HUES6 (cell line): Measurements from ENCODE around the gene LARP1.

Source experiments
- H3K27ac ChIP-seq: 2 replicates; pipeline ENCODE4 v1.7.0; 2013; ENCODE audit warnings: low read depth, mild to moderate bottlenecking, low read length, inconsistent platforms
- H3K27me3 ChIP-seq: 2 replicates; pipeline ENCODE4 v1.6.1; 2013; ENCODE audit warnings: low read length; ENCODE audit not compliant: control insufficient read depth, insufficient read depth
- H3K36me3 ChIP-seq: 2 replicates; pipeline ENCODE4 v1.6.1; 2013; ENCODE audit warnings: low read length; ENCODE audit not compliant: control insufficient read depth, insufficient read depth
- H3K4me1 ChIP-seq: 2 replicates; pipeline ENCODE4 v1.6.1; 2013; ENCODE audit warnings: low read length; ENCODE audit not compliant: control insufficient read depth, insufficient read depth
- H3K4me3 ChIP-seq: 2 replicates; pipeline ENCODE4 v1.5.1; 2013; ENCODE audit warnings: low read depth, low read length
- H3K9ac ChIP-seq: one replicate; pipeline ENCODE4 v1.6.1; 2013; ENCODE audit warnings: mild to moderate bottlenecking, low read length
- H3K9me3 ChIP-seq: 2 replicates; pipeline ENCODE4 v1.6.1; 2013; ENCODE audit warnings: low read depth, low read length; ENCODE audit not compliant: control insufficient read depth, insufficient read depth

Gene LARP1

GRCh38 chr5:154794525-154795234 lies 39.5 kb downstream of the LARP1 start:
- no peak overlapping the region for H3K9ac ChIP-seq
- no peaks in the 10 kb centered on the region; the same call in 1 of the 2 replicates for H3K4me1 ChIP-seq
- H3K4me3 ChIP-seq = no peak overlapping the region
- no peaks in the 10 kb centered on the region for H3K27me3 ChIP-seq
- no peak overlapping the region for H3K27ac ChIP-seq
- H3K36me3 ChIP-seq = peaks cover 91% of the 10 kb centered on the region
- no peaks in the 10 kb centered on the region for H3K9me3 ChIP-seq

GRCh38 chr5:154795235-154795596 lies 40.0 kb downstream of the LARP1 start:
- Histone ChIP-seq H3K4me1 (no peaks in the 10 kb centered on the region; the same call in 1 of the 2 replicates), H3K27me3 (no peaks in the 10 kb centered on the region), H3K36me3 (peaks cover 91% of the 10 kb centered on the region), H3K4me3 (no peak overlapping the region), H3K9me3 (no peaks in the 10 kb centered on the region), H3K9ac (no peak overlapping the region), H3K27ac (no peak overlapping the region)

- Histone ChIP-seq H3K4me3 (no peak overlapping the region), H3K9me3 (no peaks in the 10 kb centered on the region), H3K4me1 (no peaks in the 10 kb centered on the region; the same call in 1 of the 2 replicates), H3K36me3 (peaks cover 93% of the 10 kb centered on the region), H3K27ac (no peak overlapping the region), H3K27me3 (no peaks in the 10 kb centered on the region), H3K9ac (no peak overlapping the region)
Observed at GRCh38 chr5:154797762-154798161, 42.6 kb downstream of the LARP1 start.

GRCh38 chr5:154800582-154800981 lies 45.4 kb downstream of the LARP1 start:
- no peak overlapping the region for H3K27ac ChIP-seq
- peaks cover 93% of the 10 kb centered on the region for H3K36me3 ChIP-seq

GRCh38 chr5:154801083-154801482 lies 45.9 kb downstream of the LARP1 start:
- H3K36me3 ChIP-seq = peaks cover 97% of the 10 kb centered on the region
- H3K4me3 ChIP-seq = no peak overlapping the region
- no peaks in the 10 kb centered on the region for H3K27me3 ChIP-seq
- no peak overlapping the region for H3K9ac ChIP-seq
- H3K9me3 ChIP-seq = no peaks in the 10 kb centered on the region
- H3K4me1 ChIP-seq = no peaks in the 10 kb centered on the region
- H3K27ac ChIP-seq = no peak overlapping the region

More at GRCh38 chr5:154800582-154800981, 45.4 kb downstream of the LARP1 start:
- Histone ChIP-seq H3K9ac (no peak overlapping the region), H3K4me3 (no peak overlapping the region), H3K27me3 (no peaks in the 10 kb centered on the region), H3K9me3 (no peaks in the 10 kb centered on the region), H3K4me1 (no peaks in the 10 kb centered on the region)

GRCh38 chr5:154802050-154802449 lies 46.9 kb downstream of the LARP1 start:
- no peaks in the 10 kb centered on the region for H3K9me3 ChIP-seq
- H3K27me3 ChIP-seq = no peaks in the 10 kb centered on the region
- peaks cover 97% of the 10 kb centered on the region for H3K36me3 ChIP-seq
- H3K27ac ChIP-seq = no peak overlapping the region
- H3K9ac ChIP-seq = no peak overlapping the region
- H3K4me3 ChIP-seq = no peak overlapping the region
- H3K4me1 ChIP-seq = no peaks in the 10 kb centered on the region

GRCh38 chr5:154806176-154806575 lies 51.0 kb downstream of the LARP1 start:
- no peak overlapping the region for H3K4me3 ChIP-seq
- H3K27ac ChIP-seq = no peak overlapping the region
- H3K27me3 ChIP-seq = no peaks in the 10 kb centered on the region
- H3K4me1 ChIP-seq = no peaks in the 10 kb centered on the region
- no peak overlapping the region for H3K9ac ChIP-seq
- H3K36me3 ChIP-seq = peaks cover 96% of the 10 kb centered on the region
- no peaks in the 10 kb centered on the region for H3K9me3 ChIP-seq

GRCh38 chr5:154811239-154811638 lies 56.1 kb downstream of the LARP1 start:
- Histone ChIP-seq H3K9me3 (no peaks in the 10 kb centered on the region), H3K4me3 (no peak overlapping the region), H3K36me3 (peaks cover 93% of the 10 kb centered on the region), H3K27ac (no peak overlapping the region), H3K4me1 (no peaks in the 10 kb centered on the region), H3K9ac (no peak overlapping the region), H3K27me3 (no peaks in the 10 kb centered on the region)

GRCh38 chr5:154811653-154812465 lies 56.7 kb downstream of the LARP1 start:
- H3K4me1 ChIP-seq = no peaks in the 10 kb centered on the region
- no peaks in the 10 kb centered on the region for H3K9me3 ChIP-seq
- H3K27ac ChIP-seq = no peak overlapping the region
- peaks cover 93% of the 10 kb centered on the region for H3K36me3 ChIP-seq
- no peak overlapping the region for H3K9ac ChIP-seq
- H3K27me3 ChIP-seq = no peaks in the 10 kb centered on the region
- no peak overlapping the region for H3K4me3 ChIP-seq

- Histone ChIP-seq H3K36me3 (peaks cover 94% of the 10 kb centered on the region), H3K27me3 (no peaks in the 10 kb centered on the region), H3K27ac (no peak overlapping the region), H3K4me3 (no peak overlapping the region), H3K4me1 (no peaks in the 10 kb centered on the region), H3K9ac (no peak overlapping the region), H3K9me3 (no peaks in the 10 kb centered on the region)
Observed at GRCh38 chr5:154813158-154813557, 58.0 kb downstream of the LARP1 start.

GRCh38 chr5:154813736-154814135 lies 58.6 kb downstream of the LARP1 start:
- Histone ChIP-seq H3K36me3 (peaks cover 94% of the 10 kb centered on the region), H3K27ac (no peak overlapping the region)

More at GRCh38 chr5:154813736-154814135, 58.6 kb downstream of the LARP1 start:
- Histone ChIP-seq H3K9ac (no peak overlapping the region), H3K4me3 (no peak overlapping the region), H3K27me3 (no peaks in the 10 kb centered on the region), H3K4me1 (no peaks in the 10 kb centered on the region), H3K9me3 (no peaks in the 10 kb centered on the region)
